Measurements from ENCODE around the gene MEX3A.
A peak's percentile ranks its signal among the peaks of the same experiment; 100 is the strongest.

The MEX3A gene

GRCh38 chr1:156104861-156105832 lies 22.9 kb upstream of the MEX3A start:
- Histone ChIP-seq H3K9ac (ENCODE audit: low read length) (peak overlapping the region; percentile 83), H3K4me3 (ENCODE audit: low read length) (peak overlapping the region; percentile 25), H3K4me1 (ENCODE audit: control insufficient read depth, insufficient read depth, low read length) (peaks cover 66% of the 10 kb centered on the region)

DNA sequence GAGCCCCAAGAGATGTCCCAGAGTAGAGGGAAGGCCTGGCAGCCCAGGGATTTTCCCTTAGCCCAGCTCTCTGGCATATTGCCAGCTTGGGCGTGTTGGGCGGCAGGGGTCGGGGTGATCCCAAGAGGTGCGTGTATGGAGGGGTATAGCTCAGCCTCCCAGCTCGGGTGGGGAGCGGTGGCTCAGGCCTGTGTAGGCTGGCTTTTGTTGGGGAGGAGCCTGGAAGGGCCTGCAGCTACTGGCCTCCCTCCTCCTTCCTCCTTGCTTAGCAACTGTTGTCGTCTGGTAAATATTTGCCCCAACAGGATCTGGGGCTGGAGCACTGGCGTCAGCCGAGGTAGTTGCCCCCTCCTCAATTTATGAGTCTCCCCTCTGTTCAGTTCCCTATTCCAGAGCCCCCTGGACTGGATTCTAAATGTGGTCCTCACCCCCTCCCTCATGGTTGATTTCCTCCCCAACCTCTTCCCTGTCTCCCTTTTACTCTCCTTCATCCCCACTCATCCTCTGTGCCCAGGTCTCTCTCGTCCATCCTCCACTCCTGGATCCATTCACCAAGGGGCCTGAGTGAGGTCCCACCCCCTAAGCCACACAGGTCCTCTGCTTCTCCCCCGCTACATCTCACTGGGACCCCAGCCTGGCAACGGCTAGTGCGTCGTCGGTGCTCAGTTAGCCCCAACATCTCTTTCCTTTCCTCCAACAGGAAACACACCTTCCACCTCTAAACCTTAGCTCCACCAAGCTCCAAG lies 22.0 kb upstream of the MEX3A start:
- Histone ChIP-seq H3K36me3 (ENCODE audit: control insufficient read depth, insufficient read depth, low read length) (no peaks in the 10 kb centered on the region), H3K4me1 (ENCODE audit: control insufficient read depth, insufficient read depth, low read length) (peaks cover 70% of the 10 kb centered on the region), H3K9ac (ENCODE audit: low read length) (peak overlapping the region; percentile 83), H3K4me3 (ENCODE audit: low read length) (peak overlapping the region; percentile 39), H3K9me3 (ENCODE audit: control insufficient read depth, low read length) (no peaks in the 10 kb centered on the region), H3K27me3 (ENCODE audit: control insufficient read depth, insufficient read depth, low read length) (no peaks in the 10 kb centered on the region)

More at GRCh38 chr1:156104861-156105832, 22.9 kb upstream of the MEX3A start:
- Histone ChIP-seq H3K9me3 (ENCODE audit: control insufficient read depth, low read length) (no peaks in the 10 kb centered on the region), H3K36me3 (ENCODE audit: control insufficient read depth, insufficient read depth, low read length) (no peaks in the 10 kb centered on the region), H3K27me3 (ENCODE audit: control insufficient read depth, insufficient read depth, low read length) (no peaks in the 10 kb centered on the region)

DNA sequence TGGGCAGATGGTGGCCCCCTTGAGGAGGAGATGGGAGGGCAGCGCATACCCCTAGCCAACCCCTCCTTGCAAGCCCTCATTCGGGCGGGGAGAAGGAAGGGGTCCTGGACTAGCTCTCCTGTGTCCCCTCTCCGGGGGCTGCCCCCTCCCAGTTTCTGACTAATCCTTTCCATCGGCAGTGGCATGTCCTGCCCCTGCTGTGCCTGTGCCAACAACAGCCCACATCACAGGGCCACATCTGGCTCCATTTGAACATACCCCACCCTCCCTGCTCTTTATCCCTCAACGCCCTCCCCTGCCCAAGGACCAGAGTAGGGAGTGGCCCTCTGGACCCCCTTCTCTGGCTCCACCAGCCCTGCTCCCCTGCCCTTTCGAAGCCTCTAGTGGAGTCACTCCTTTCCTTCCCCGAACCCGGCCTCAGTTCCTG lies 21.3 kb upstream of the MEX3A start:
- Histone ChIP-seq H3K4me3 (ENCODE audit: low read length) (peak overlapping the region; percentile 39), H3K9ac (ENCODE audit: low read length) (peak overlapping the region; percentile 83), H3K27me3 (ENCODE audit: control insufficient read depth, insufficient read depth, low read length) (no peaks in the 10 kb centered on the region), H3K4me1 (ENCODE audit: control insufficient read depth, insufficient read depth, low read length) (peaks cover 70% of the 10 kb centered on the region), H3K36me3 (ENCODE audit: control insufficient read depth, insufficient read depth, low read length) (no peaks in the 10 kb centered on the region), H3K9me3 (ENCODE audit: control insufficient read depth, low read length) (no peaks in the 10 kb centered on the region)

DNA sequence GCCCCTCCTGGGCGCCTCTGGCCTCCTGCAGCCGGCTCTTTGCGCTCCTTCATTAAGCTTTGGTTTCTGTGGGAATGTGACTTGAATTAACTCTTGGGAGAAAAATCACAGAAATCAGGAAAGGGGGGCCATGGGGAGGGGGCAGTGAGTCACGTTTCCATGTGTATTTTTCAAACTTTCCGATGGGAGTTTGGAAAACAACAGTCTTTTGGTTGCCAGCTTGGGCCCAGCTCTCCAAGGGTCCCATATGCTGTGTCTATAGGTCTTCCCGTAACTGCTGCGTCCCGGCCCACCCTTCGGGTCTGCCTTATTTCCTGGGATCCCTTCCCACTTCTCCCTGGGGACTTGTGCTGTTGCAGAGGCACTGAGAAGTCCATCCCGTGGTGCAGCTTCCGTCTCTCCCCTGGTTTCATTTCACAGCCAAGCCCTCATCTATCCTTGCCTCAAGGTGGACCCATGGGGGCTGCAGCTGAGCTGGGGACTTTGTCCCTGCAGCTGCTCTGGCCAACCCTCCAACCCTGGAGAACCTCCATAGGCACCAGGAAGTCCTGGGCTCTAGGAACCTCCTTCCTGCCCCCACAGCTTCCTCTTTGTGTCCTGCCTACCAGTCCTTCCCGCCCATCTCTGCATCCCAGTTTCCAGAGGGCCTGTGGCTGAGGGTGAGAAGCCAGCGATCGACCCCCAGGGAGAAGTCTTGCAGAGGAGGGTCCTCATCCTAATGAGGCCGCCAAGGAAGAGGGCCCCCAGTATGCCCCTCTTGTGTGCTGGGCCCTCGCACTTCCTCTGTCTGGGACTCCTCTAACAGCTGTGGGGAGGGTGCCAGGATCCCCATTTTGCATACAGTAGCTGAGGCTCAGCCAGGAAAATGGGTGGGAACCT lies 20.6 kb upstream of the MEX3A start:
- H3K9ac ChIP-seq (ENCODE audit: low read length): peak overlapping the region; percentile 83

DNA sequence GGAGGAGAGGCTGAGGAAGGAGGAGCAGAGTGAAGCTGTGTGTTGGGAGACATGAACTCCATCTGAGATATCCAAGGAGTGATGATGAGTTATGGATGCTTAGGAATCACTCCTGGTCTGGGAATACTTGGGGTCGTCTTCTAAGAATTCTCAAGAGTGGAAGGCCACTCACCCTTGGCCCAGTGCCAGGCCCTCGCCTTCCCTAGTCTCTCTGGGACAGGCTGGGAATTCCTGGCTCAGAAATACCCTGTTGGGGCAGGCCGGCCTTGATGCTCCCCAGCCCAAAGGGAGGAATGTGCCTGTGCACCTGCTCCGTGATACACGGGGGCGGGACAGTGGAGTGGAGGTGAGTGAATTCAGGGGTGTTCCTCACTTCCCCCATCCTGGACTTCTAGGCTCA lies 19.6 kb upstream of the MEX3A start:
- no peaks in the 10 kb centered on the region for H3K9me3 ChIP-seq (ENCODE audit: control insufficient read depth, low read length)
- H3K27me3 ChIP-seq (ENCODE audit: control insufficient read depth, insufficient read depth, low read length): no peaks in the 10 kb centered on the region
- no peak overlapping the region for H3K4me3 ChIP-seq (ENCODE audit: low read length)
- no peaks in the 10 kb centered on the region for H3K36me3 ChIP-seq (ENCODE audit: control insufficient read depth, insufficient read depth, low read length)
- peak overlapping the region; percentile 28 for H3K9ac ChIP-seq (ENCODE audit: low read length)
- peaks cover 72% of the 10 kb centered on the region for H3K4me1 ChIP-seq (ENCODE audit: control insufficient read depth, insufficient read depth, low read length)

More for the DNA sequence above, 20.6 kb upstream of the MEX3A start:
- H3K27me3 ChIP-seq (ENCODE audit: control insufficient read depth, insufficient read depth, low read length): no peaks in the 10 kb centered on the region
- no peaks in the 10 kb centered on the region for H3K9me3 ChIP-seq (ENCODE audit: control insufficient read depth, low read length)
- peaks cover 70% of the 10 kb centered on the region for H3K4me1 ChIP-seq (ENCODE audit: control insufficient read depth, insufficient read depth, low read length)
- peak overlapping the region; percentile 39 for H3K4me3 ChIP-seq (ENCODE audit: low read length)
- H3K36me3 ChIP-seq (ENCODE audit: control insufficient read depth, insufficient read depth, low read length): no peaks in the 10 kb centered on the region

GRCh38 chr1:156100205-156100995 lies 18.1 kb upstream of the MEX3A start:
- peak overlapping the region; percentile 38 for H3K9ac ChIP-seq (ENCODE audit: low read length)
- H3K4me3 ChIP-seq (ENCODE audit: low read length): no peak overlapping the region
- H3K27me3 ChIP-seq (ENCODE audit: control insufficient read depth, insufficient read depth, low read length): no peaks in the 10 kb centered on the region
- H3K4me1 ChIP-seq (ENCODE audit: control insufficient read depth, insufficient read depth, low read length): peaks cover 66% of the 10 kb centered on the region
- no peaks in the 10 kb centered on the region for H3K36me3 ChIP-seq (ENCODE audit: control insufficient read depth, insufficient read depth, low read length)
- H3K9me3 ChIP-seq (ENCODE audit: control insufficient read depth, low read length): no peaks in the 10 kb centered on the region

DNA sequence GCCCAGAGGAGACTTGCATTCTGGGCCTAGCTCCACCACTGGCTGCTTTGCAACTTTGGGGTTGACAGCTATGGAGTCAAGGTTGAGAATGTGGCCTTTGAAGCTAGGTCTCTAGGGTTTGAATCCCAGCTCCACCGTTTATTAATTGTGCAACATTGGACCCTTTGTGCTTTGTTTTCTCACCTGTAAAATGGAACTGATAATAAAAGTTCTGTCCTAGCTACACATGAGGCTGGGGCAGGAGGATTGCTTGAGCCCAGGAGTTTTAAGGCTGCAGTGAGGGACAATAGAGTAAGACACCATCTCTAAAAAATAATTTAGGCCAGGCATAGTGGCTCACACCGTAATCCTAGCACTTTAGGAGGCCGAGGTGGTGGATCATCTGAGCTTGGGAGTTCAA lies 17.0 kb upstream of the MEX3A start:
- peaks cover 55% of the 10 kb centered on the region for H3K4me1 ChIP-seq (ENCODE audit: control insufficient read depth, insufficient read depth, low read length)
- no peak overlapping the region for H3K9ac ChIP-seq (ENCODE audit: low read length)
- no peaks in the 10 kb centered on the region for H3K27me3 ChIP-seq (ENCODE audit: control insufficient read depth, insufficient read depth, low read length)
- H3K4me3 ChIP-seq (ENCODE audit: low read length): no peak overlapping the region
- H3K36me3 ChIP-seq (ENCODE audit: control insufficient read depth, insufficient read depth, low read length): no peaks in the 10 kb centered on the region
- H3K9me3 ChIP-seq (ENCODE audit: control insufficient read depth, low read length): no peaks in the 10 kb centered on the region

DNA sequence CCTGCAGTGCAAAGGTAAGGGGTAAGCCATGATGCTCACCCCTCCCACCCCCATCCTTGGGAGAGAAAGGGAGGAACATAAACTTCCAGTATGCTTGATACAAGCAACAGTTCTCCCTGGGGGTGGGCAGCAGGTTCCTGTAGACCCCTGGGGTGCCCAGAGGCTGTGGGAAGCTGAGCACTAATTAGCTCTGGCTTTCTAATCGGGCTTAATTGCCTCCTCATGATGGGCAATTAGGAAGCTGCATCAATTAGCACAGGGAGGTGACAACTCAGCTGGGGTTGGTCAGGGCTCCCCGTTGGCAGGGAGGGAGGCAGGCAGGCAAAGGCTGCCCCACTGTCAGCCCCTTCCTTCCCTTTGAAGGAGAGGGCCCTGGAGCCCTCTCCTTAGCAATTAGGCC lies 16.5 kb upstream of the MEX3A start:
- Histone ChIP-seq H3K4me3 (ENCODE audit: low read length) (no peak overlapping the region), H3K4me1 (ENCODE audit: control insufficient read depth, insufficient read depth, low read length) (peaks cover 50% of the 10 kb centered on the region), H3K9ac (ENCODE audit: low read length) (no peak overlapping the region)

DNA sequence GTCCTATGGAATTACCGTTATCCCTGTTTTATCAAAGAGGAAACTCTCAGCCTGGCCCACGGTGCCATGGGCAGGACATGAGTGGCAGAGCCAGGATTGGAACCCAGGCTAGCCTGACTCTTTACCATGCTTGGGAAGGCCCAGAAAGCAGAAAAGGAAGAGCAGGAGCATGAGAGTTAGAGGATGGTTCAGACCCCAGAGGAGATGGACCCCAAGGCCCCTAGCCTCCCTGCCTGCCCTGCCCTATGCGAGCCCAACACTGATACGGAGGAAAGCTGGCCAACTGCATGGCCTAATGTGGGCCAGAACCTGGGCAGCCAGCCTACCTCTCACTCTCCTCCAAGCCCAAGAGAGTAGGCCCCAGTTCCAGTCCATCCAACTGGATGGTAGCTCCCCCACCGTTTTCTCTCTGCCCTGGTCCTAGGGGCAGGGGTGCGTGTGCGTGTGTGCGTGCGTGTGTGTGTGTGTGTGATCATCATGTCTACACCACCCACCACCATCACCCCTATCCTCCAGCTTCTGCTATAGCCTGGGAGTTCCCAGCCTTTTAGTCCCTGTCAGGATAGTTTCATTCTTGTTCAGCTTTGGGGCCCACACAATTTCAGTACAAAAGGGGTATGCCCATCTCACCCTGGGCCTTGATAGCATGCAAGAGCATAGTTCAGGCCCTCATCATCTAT lies 15.4 kb upstream of the MEX3A start:
- no peaks in the 10 kb centered on the region for H3K27me3 ChIP-seq (ENCODE audit: control insufficient read depth, insufficient read depth, low read length)
- H3K36me3 ChIP-seq (ENCODE audit: control insufficient read depth, insufficient read depth, low read length): no peaks in the 10 kb centered on the region
- no peaks in the 10 kb centered on the region for H3K9me3 ChIP-seq (ENCODE audit: control insufficient read depth, low read length)
- H3K4me3 ChIP-seq (ENCODE audit: low read length): no peak overlapping the region
- no peak overlapping the region for H3K9ac ChIP-seq (ENCODE audit: low read length)
- H3K4me1 ChIP-seq (ENCODE audit: control insufficient read depth, insufficient read depth, low read length): peaks cover 39% of the 10 kb centered on the region

More for the DNA sequence above, 16.5 kb upstream of the MEX3A start:
- H3K9me3 ChIP-seq (ENCODE audit: control insufficient read depth, low read length): no peaks in the 10 kb centered on the region
- H3K27me3 ChIP-seq (ENCODE audit: control insufficient read depth, insufficient read depth, low read length): no peaks in the 10 kb centered on the region
- H3K36me3 ChIP-seq (ENCODE audit: control insufficient read depth, insufficient read depth, low read length): no peaks in the 10 kb centered on the region

DNA sequence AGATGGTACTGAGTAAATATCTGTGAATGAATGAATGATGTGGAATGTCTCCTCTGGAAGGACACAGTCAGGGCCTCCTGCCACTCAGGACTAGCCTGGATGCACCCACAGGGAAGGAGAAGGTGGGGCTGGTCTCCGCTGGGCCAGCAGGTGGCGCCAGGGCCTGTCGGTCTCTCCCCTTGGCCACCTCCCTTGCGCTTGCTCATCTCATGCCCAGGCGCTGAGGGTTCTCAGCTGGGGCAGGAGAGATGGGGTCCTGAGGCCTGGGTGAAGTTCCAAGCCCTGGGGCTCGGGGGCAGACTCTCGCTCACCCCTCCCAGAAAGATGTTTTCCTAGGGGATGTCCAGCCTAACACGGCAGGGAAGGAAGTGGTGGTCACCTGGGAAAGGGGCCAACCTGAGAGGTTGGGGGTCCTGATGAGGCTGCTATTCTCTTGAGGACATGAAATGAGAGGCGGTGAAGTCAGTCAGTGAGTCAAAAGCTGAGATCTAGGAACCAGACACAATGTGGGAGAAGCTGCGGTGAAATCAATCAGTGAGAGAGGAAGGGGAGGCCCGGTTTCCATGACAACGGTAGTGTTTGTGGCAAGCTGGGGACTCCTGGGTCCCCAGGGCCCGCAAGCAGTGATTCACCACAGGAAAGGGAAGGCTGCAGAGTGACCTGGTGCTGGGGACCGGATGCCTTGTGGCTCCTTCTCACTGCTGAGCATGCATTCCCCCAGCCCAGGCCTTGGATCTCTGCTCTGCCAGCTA lies 14.6 kb upstream of the MEX3A start:
- Histone ChIP-seq H3K4me1 (ENCODE audit: control insufficient read depth, insufficient read depth, low read length) (peaks cover 31% of the 10 kb centered on the region), H3K9ac (ENCODE audit: low read length) (peak overlapping the region; percentile 36), H3K27me3 (ENCODE audit: control insufficient read depth, insufficient read depth, low read length) (no peaks in the 10 kb centered on the region), H3K4me3 (ENCODE audit: low read length) (no peak overlapping the region), H3K9me3 (ENCODE audit: control insufficient read depth, low read length) (no peaks in the 10 kb centered on the region), H3K36me3 (ENCODE audit: control insufficient read depth, insufficient read depth, low read length) (no peaks in the 10 kb centered on the region)
